ENCODE measurements around the gene CDKAL1.
"Not testable (repeated sequence)": the region's sequence is repeated elsewhere in the genome, so short reads cannot be mapped to it uniquely, and the experiment has no call there.

CDKAL1 gene

DNA sequence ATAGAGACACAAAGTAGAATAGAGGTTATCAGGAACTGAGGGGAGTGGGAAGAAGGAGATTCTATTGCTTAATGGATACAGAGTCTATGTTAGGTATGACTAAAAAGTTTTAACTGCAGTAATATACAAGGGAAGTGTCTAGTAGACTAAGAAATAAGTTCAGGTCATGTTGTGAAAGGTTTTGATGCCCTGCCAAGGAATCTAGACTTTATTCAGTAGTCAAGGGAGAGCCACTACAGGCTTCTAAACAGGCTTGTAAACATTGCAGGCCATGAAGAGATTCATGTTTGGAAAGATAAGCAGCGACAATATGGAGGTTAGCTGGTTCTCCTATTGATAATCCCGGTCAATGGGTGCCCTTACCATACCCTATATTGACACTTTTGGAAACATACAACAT lies 706.5 kb downstream of the CDKAL1 start:
- no peak for DNase-seq

DNA sequence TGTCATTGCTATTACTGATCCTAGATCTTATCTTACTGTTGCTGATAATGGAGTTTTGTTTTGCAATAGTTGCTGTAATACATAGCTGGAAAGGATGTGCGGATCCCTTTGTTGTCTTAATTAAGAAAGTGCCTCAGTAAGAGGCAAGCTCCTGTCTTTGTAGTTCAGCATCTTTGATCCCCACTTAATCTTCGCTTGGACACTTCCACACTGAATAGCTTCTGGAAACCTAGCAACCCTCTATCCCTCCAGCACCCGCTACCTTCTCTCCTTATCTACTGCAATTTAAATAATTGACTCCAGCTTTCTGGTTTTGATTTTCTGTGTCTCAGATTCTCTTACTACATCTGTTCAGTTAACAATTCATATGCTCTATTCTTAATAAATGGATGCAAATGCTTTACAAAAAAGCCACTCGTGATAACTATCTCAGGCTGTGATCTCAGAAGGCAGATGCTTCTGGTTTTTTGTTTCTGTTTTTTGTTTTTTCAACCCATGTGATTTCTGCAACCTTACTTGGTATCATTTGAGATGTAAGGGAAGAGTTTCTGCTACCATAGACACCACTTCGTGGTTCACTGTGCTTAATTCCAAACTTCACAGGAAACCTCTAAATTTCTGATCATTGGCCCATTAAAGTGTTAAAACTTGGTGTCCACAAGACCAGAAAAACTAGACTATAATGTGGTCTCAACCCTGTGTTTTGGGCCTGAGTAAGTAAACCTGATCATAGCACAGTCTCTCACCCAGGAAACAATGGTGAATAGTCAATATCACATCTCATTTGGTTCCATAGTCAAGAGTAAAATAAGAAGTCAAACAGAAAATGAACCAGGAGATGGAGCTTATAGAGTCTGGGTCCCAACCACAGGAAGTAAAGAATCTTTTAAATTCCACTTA lies 707.2 kb downstream of the CDKAL1 start:
- DNase-seq: no peak

DNA sequence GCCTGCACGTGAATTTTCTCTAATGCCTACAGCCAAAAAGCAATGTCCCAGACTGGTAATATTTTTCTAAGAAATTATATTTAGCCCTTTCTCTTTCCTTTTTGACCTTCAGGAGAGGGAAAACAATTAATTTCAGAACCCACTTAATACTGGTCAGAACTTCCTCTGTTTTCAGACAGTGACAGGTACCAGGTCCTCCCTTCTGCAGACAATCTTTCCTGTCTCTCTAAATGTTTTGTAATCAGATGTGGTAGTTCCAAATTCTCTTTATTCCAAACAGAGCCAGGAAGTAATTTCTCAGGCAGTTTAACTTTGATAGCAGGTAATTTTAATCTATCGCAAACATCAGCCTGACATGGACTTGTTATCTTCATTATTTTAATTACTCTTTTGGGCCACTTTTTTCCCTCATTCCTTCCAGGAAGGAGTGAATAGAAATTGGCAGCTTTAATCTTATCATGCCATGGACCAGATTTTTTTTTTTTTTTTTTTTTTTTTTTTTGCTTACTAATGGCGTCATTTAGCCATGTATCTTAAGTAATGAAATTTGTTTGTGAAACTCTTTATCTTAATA lies 710.7 kb downstream of the CDKAL1 start:
- no peak for DNase-seq

DNA sequence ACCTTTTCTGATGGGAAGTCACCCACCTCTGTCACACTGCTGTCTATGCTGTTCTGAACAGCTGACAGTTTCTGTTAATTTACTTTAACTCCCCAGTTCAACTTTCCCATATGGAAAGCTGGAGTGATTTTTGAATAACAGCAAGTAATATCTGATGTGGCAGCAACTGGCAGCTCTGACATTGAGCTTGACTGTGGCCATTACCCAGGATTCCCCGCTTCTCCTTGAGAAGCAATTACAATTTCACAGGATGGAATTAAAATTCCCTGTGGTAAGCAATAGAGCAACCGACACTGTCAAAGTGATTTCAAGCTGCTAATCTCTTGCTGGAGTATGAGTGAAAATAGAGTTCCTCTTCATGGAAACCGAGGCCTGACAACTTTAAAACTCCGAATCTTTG lies 711.2 kb downstream of the CDKAL1 start:
- DNase-seq: no peak

DNA sequence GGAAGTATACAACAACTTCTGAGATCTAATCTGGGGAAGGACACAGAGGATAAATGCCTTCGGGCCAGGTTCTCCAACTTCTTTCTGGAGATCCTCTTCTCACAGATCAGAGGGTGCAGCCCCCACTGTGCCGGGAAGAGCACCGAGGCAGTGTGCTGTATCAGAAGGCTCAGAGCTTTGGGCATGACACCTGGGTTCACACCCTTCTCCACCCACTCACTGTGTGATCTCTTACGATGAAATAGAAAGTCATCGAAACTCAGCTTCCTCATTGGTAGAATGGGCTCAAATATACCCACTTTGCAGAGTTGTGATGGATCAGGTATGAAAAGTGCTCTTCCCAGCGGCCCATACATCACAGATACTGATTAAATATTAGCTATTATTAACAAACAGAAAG lies 711.8 kb downstream of the CDKAL1 start:
- DNase-seq: no peak

DNA sequence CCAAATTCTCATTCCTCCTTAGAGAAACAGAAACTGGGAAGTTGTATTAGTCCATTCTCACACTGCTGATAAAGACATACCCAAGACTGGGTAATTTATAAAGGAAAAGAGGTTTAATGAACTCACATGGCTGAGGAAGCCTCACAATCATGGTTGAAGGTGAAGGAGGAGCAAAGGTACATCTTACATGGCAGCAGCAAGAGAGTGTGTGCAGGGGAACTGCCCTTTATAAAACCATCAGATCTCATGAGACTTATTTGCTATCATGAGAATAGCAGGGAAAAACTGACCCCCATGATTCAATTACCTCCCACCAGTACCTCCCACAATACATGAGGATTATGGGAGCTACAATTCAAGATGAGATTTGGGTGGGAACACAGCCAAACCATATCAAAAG lies 720.2 kb downstream of the CDKAL1 start:
- not testable (repeated sequence) for DNase-seq

DNA sequence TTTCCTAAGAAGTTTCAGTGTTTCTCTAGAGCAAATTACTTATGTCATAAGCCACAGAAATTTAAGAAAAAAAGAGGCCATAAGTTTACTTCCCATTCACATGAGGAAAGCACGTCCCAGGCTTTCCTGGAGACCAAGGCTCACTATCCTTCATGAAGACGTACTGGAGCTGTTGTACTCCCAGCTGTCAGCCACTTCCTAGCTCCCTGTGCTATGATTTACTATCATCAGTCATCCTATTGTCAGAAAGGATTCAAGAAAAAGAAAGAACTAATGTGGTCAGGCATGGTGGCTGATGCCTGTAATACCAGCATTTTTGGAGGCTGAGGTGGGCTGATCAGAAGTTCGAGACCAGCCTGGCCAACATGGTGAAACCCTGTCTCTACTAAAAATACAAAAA lies 721.9 kb downstream of the CDKAL1 start:
- no peak for DNase-seq

DNA sequence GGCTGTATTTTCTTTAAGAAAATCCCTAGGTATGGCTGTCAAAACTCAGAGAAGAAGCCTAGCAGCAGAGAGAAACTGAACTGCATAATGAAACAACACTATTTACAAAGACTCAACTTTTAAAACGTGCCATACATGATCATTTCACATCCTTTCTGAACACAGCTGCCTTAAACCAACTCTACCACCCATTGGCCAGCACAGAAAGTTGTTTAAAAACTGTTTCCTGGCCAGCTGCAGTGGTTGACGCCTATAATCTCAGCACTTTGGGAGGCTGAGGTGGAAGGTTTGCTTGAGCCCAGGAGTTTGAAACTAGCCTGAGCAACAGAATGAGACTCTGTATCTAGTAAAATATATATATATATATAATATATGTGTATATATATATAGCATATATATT lies 722.9 kb downstream of the CDKAL1 start:
- DNase-seq: no peak

DNA sequence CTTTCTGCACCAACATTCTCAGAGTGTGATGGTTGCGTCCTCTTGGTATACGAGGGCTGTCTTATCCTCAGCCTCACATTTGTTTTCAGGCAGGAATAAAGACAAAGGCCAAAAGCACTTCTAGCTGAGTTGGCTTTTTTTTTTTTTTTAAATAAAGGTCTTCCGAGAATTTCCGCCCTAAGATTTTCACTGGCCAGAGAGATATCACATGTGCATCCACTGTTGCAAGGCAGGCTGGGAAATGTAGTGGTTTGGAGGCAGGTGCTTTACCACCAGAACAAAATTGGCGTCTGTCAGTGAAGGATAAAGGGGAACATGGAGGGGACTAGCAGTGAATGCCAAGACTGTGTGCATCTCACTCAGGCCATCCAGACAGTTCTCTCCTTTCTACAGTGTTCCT lies 724.4 kb downstream of the CDKAL1 start:
- DNase-seq: no peak

DNA sequence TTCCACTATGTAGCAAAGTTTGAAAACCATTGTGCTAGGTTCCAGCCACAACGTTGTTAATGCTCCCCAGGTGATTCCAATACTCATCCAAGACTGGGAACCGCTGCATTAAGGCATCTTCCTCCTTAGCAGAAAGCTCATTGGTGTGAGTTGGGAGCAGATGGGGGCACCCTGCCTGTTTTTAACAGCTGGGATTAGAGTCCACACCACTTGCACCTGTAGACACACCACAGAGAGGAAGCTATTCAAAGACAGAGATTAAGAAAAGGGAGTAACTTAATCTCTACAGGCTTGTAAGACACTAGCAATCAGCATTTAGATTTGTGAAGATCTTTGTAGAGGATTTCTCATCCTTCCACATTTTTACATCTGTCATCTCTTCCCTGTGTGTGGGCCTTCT lies 725.4 kb downstream of the CDKAL1 start:
- no peak for DNase-seq

DNA sequence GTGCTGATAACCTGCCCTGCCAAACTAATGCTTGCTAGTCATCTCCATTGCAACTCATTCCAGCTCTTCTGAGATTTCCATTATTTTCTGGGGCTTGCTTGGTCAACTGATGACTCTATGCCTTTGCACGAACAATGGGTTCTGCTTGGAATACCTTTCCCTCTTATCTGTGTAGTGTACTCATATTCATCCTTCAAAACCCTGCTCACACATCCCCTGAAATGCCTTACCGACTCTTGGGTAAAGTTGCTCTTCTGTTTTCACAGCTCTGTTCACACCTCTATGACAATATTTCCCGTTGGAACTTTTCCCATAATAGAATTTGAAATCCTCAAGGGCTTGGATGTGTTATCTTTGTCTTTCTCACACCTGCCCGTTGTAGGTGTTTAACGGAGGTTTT lies 728.2 kb downstream of the CDKAL1 start:
- DNase-seq: no peak

DNA sequence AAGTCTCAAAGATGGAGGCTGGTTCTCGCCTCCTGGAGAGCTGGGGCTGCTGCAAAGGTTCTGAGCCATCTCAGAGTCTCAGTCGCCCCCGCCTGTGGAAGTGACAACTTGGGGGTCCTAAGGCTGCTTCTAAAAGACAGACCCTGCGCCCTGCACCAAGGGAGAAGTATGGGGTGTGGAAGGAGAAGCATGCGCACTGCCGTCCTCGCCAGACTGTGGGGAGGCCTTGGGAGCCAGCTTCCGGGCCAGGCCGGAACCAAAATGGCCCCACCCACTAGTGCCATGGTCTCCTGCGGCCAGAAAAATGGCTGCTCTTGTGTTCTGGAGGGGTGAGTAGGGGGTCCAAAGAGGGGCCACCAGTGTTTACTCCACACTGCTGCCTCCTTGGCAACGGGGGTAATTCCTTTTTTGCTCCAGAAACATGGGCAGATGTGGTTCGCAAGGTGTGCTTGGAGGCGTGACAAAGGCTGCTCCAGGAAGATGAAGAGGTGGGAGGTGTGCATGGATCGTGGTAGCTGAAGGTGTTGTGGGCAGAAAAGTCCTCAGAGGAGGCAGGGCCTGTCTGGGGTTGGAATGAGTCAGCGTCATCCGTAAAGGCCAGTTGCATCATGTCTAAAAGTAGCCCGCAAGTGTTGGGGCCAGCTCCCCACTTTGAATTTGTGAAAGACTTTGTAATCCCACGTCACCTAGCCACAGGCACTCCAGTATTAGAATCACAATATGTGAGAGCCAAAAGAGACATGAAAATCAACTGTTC lies 729.5 kb downstream of the CDKAL1 start:
- DNase-seq: no peak

DNA sequence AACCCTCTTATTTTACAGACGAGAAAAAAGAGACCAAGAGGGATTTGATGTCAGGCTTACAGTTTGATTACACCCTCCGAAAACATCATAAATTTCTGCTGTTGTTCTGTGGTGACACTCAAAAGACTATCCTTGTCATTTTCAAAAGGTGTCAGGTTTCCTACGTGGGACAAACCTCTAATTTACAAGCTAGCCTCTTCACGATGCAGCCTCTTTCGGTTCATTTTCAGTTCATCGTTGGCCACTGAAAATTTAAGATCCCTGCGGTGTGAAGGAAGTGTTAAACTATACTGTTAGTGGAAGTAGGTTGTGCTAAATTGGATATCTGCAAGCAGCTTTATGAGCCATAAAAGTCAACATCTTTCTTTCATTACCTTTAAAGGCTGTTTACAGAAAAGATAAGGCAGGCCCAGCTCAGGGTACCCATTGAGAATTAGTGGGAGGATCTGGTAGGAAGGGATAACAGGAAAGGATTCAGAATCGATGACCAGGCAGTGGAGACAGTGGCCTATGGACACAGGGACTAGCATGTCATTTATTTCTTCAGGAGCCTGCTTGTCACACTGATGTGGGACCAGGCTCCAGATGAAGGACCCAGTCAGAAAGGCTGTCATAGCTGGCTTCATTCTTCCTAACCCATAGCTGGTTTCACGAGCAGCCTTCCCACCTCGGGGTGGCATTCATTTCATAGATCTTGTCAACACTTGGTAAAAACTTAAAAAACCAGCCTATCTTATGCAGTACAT lies 730.2 kb downstream of the CDKAL1 start:
- no peak for DNase-seq

DNA sequence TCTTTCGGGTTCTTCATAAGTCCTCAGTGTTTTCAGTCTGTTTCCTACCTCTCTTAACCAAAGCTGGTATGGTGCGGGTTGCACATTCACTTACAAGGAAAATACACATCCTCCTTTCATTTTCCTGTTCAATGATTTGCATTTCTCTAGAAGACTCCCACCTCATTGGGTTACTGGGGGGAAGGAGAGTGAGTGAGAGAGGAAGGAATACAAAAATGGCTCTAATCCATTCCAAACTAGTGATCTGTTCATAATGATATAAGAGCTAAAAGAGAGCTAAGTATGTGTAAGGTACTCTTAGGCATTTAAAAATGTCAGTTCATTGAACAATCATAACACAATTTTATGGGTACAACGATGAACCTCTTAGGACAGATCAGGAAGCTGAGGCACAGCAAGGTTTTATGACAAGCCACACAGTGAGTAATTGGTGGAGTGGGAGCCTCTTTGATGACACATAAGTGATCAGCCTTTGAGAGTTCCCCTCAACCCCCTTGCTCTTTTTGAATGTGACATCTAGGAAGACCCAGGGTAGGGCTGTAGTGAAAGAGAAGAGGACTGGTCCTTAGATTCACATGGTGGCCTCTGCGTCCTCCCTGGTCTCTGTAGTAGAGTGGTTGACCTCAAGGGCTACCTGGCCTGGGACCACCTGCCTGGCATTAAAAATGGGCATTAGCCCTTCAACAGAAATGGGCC lies 730.9 kb downstream of the CDKAL1 start:
- no peak for DNase-seq

DNA sequence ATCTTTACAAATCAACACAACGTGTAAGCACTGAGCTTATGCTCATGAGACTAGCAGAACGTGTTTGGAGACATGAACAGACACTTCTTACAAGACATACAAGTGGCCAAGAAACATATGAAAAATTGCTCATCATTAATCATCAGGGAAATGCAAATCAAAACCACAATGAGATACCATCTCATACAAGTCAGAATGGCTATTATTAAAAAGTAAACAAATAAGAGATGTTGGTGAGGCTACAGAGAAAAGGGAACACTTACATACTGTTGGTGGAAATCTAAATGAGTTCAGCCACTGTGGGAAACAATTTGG lies 731.4 kb downstream of the CDKAL1 start:
- DNase-seq: no peak

DNA sequence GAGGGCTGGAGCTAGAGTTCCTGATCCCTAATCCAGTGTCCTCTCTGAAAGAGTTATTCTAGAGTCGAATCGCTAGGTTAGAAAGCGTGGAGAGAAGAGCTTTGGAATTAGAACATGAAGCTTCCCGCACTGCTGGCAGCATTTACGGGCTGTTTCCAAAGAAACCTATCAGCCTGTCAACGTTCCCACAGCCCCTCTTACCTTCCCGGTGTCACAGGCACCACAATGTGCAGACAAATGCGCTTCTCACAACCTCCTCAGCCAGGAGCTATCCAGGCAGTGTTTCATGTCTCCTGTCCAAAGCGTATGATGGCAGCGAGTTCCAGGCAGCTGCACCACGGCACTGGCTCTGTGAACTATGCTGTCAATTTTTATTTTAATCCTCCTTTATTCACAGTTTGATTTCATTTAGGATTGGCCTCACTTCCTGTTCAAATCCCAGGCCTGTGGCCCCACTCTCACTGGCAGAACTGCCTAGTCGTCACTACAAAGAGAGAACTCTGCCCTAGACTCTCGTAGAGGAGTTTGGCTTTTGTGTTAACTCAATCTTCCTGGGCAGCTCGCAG lies 736.5 kb downstream of the CDKAL1 start:
- no peak for DNase-seq

DNA sequence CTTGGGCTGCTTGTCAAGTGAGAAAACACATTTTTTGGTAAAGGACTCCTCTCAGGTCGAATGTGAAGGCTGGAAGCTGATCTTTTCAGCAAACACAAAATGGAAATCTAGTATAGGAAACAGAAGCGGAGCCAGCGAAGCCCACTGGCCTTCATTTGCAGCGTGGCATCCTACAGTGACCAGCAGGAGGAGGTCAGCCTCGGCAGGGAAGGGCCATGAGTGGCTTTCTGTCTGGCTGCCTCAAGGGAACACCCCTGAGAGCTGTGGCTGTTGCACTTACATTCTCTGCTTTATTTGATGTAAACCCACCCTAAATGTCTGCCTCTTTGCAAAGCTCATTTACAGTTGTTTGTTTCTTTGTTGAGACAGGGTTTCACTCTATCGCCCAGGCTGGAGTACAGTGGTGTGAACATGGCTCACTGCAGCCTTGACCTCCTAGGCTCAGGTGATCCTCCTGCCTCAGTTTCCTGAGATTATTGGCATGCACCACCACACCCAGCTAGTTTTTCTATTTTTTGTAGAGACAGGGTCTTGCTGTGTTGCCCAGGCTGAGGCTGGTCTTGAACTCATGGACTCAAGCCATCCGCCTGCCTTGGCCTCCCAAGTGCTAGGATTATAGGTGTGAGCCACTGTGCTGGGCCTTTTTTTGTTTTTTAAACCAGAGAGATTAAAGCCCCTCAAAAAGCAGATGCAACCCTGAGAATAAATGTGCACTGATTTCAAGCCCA lies 737.3 kb downstream of the CDKAL1 start:
- no peak for DNase-seq

DNA sequence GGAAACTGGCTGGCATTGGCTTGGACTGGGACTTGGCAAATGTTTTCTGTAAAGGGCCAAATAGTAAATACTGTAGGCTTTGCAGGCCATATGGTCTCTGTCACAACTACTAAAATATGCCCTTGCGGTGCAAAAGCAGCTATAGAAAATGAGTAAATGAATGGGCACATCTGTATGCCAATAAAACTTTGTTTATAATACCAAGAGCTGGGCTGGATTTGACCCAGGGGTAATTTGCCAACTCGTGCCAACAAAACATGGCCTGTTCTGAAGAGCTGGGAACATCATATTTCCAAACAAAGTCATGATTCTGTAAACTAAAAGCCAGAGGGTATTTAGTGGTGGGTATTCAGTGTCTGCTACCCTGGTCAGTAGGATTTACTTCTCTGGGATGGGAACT lies 739.2 kb downstream of the CDKAL1 start:
- no peak for DNase-seq

DNA sequence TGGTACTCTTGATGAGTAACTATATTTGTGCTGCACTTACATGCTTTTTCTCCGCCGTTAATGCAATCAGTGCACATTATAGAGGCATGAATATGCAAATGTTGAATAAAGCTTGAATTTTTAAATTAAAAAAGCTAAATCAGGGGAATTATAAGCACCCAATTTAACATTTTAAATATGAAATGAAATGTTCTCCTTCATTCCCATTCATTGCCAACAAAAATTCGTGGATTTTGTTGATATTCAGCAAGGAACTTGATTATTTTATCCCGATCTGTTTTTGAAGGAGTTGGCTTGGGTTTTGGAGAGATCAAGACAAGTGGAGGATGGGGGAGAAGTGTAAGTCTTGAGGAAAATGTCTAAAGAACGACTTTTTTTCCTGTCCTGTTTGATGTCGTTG lies 740.6 kb downstream of the CDKAL1 start:
- no peak for DNase-seq

DNA sequence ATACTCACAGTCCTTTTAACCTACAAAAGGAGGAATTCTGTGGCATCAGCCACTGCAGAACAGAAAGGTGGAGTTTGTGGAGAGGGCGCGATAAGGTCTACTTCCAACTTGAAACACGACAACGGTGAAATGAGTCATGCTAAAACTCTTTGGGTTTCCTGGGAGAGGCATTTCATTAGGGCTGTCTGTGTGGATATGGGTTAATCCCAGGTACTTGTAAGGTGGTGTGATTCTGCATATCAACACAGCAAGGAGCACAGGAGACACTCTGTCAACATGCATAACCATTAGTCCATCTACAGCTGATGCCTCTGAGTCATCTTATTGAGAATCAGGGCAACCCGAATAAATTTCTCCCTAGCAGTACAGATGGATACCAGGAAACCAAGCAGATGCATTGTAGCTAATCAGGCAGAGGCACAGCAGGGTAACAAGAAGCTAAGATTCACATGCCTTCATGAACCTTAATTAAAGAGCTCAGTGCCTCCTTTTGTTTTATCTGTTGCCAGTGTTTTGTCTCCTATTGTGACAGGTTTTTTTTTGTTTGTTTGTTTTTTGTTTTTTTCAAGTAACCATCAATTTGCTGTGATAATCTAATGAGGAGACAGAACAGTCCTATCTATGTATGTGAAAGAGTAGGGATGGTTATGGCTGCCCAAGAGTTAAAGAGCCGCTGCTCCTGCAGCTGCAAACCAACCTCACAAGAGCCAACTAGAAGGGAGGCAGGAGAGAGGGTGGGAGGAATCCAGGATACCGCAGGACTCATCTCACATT lies 743.5 kb downstream of the CDKAL1 start:
- no peak for DNase-seq

DNA sequence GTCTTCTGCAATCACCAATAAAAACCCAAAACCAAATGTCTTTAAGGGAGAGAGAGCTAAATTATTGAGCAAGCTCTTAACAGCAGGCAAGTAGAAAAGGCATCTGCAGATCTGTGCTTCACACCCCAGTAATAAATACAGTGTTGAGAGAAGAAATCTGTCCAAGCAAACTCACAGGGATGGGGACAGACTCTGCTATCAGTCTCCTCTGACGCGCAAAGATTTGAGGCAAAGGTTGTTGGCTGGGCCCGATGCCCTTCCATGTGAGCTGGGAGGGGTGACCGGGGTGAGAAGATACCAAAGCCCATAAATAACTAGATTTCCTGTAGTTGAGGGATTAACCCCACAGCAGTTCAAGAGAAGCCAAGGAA lies 744.1 kb downstream of the CDKAL1 start:
- DNase-seq: no peak

All from NK-92 treated with Interleukin-12 subunit alpha and Interleukin-12 subunit beta, amount 100 ng/mL, for 24 hours (cell line).